GM12878 (cell line): ENCODE measurements around the gene ZGLP1. TPM values are rescaled to one million over a fixed set of nuclear protein-coding genes. Genes with fewer than 3 reads are reported as not detected.
A peak's percentile ranks its signal among the peaks of the same experiment; 100 is the strongest.

Experiments
- BCLAF1 ChIP-seq: fragments of 450-650 bp; IDR thresholded peaks from 2 replicates; pipeline ENCODE4 v1.6.1; 2017; ENCODE audit warnings: antibody characterized with exemption, mild to moderate bottlenecking, moderate library complexity
- CHD1 ChIP-seq: IDR thresholded peaks from 2 replicates; pipeline ENCODE4 v1.6.1; 2012; ENCODE audit warnings: low read depth, low read length, improper control_type of control experiment
- ESRRA ChIP-seq: IDR thresholded peaks from 2 replicates; pipeline ENCODE4 v1.6.1; 2012; ENCODE audit warnings: mild to moderate bottlenecking, low read length, improper control_type of control experiment
- HDAC2 ChIP-seq: fragments of 200-600 bp; sonication (generic); IDR thresholded peaks from 2 replicates; pipeline ENCODE4 v1.6.1; 2017
- MEF2A ChIP-seq: IDR thresholded peaks from 2 replicates; pipeline ENCODE4 v1.6.1; 2011; ENCODE audit warnings: low read depth, mild to moderate bottlenecking, low read length, moderate library complexity; ENCODE audit not compliant: insufficient read depth
- MEF2B ChIP-seq: fragments of 450-650 bp; IDR thresholded peaks from 2 replicates; pipeline ENCODE4 v1.6.1; 2018; ENCODE audit warnings: mild to moderate bottlenecking, moderate library complexity; ENCODE audit not compliant: partially characterized antibody, poor library complexity, severe bottlenecking
- NBN ChIP-seq: fragments of 450-650 bp; IDR thresholded peaks from 2 replicates; pipeline ENCODE4 v1.6.1; 2016
- PRDM15 ChIP-seq: fragments of 450-650 bp; formaldehyde crosslinking; IDR thresholded peaks from 2 replicates; pipeline ENCODE4 v1.4.0; 2020; ENCODE audit warnings: mild to moderate bottlenecking, moderate library complexity
- SMARCA5 ChIP-seq: fragments of 450-650 bp; IDR thresholded peaks from 2 replicates; pipeline ENCODE4 v1.6.1; 2017; ENCODE audit warnings: mild to moderate bottlenecking
- SRF ChIP-seq, 2 experiments: IDR thresholded peaks; 2 replicates each; pipeline ENCODE4 v1.6.1; 2011; ENCODE audit warnings: low read depth in 2 of 2, low read length in 2 of 2, mild to moderate bottlenecking in 1 of 2, moderate library complexity in 1 of 2
- ZNF217 ChIP-seq: fragments of 450-650 bp; IDR thresholded peaks from 2 replicates; pipeline ENCODE4 v1.6.1; 2017; ENCODE audit warnings: antibody characterized with exemption, mild to moderate bottlenecking
- polyA plus RNA-seq, 11 experiments: library from polyadenylated mRNA; depleted of rRNA in 4 of 11; unstranded in 6 of 11; stranded (reverse) in 5 of 11; fragments of >200 nt; fragmentation: Nextera tagmentation in 4 of 11; fragmentation: Illumina TruSeq in 1 of 11; extraction: Ambion mirVana in 4 of 11; extraction: Trizol in 1 of 11; gene quantifications; 1 replicate in 1 of 11; 2 replicates in 10 of 11; pipeline versions ENCODE4 v1.2.1 to v1.2.3, GENCODE V29; 2011 to 2016; ENCODE audit warnings: inconsistent platforms in 2 of 11, missing spikeins in 2 of 11, low read depth in 1 of 11
- total RNA-seq, 4 experiments: library from RNA; depleted of rRNA in 3 of 4; stranded (reverse); fragments of >200 nt in 3 of 4; fragmentation: Illumina TruSeq in 1 of 4; extraction: Trizol in 1 of 4; gene quantifications; 2 replicates each; pipeline versions ENCODE4 v1.2.1 to v1.2.3, GENCODE V29; 2013 to 2021

The ZGLP1 gene
- total and polyA plus RNA-seq, 10 of the 15 experiments (the other 5 are each of a cell fraction or from before 2014, with no cell fraction given): 0.29 to 5.6 (median 1.3) TPM

GRCh38 chr19:10292206-10292788, 17.3 kb downstream of the ZGLP1 start (continued):
- TF ChIP-seq SMARCA5: no peak
- 0 out of 4 replicates have a peak, but pooled peaks of 1 of the 2 experiments have one; percentile 8 for TF ChIP-seq SRF (IDR thresholded peaks at IDR 0.05; ENCODE audit: low read depth in 2 of 2, low read length in 2 of 2)
- TF ChIP-seq ZNF217: no peak
- no peak for TF ChIP-seq MEF2B
- TF ChIP-seq ESRRA: no peak
- TF ChIP-seq MEF2A: no peak
- no peak for TF ChIP-seq BCLAF1
- 0 out of 2 replicates have a peak, but pooled peaks have one; percentile 41 for TF ChIP-seq NBN
- no peak for TF ChIP-seq HDAC2
- no peak for TF ChIP-seq PRDM15
- no peak for TF ChIP-seq CHD1
